ENCODE results near the gene ZNF598.

ZNF598 gene

GRCh38 chr16:1998852-1999801 lies 10.5 kb downstream of the ZNF598 start:
- Histone ChIP-seq H3K36me3 (ENCODE audit: low read length) (no peaks in the 10 kb centered on the region), H3K9me3 (ENCODE audit: insufficient read depth, low read length) (no peaks in the 10 kb centered on the region), H2AFZ (ENCODE audit: low read depth, low read length, severe bottlenecking) (no peak overlapping the region), H3K9me2 (replicated peaks; ENCODE audit: insufficient read depth, low read length) (no peaks in the 10 kb centered on the region), H4K20me1 (ENCODE audit: low read depth, low read length) (no peaks in the 10 kb centered on the region; the same call in 1 of the 2 replicates), H3F3A (ENCODE audit: insufficient read depth) (peaks cover 5% of the 10 kb centered on the region; the same call in 1 of the 2 replicates), H3K9ac (ENCODE audit: low read length) (no peak overlapping the region), H3K79me2 (ENCODE audit: insufficient read depth, low read length) (peaks cover 10% of the 10 kb centered on the region), H3K4me3 (ENCODE audit: insufficient read depth, low read length, poor library complexity, severe bottlenecking) (no peak overlapping the region), H3K27ac (ENCODE audit: low read depth, low read length) (no peak overlapping the region), H3K27me3 (ENCODE audit: low read length) (no peaks in the 10 kb centered on the region), H3K4me2 (ENCODE audit: low read depth, low read length, poor library complexity, severe bottlenecking) (no peak overlapping the region)
- TF ChIP-seq EZH2phosphoT487 (conservative IDR thresholded peaks at IDR 0.05; ENCODE audit: low read length) (no peak), CTCF (IDR thresholded peaks at IDR 0.05; ENCODE audit: insufficient read depth, low read length, poor library complexity, severe bottlenecking) (no peak)

GRCh38 chr16:1998360-1998835 lies 11.2 kb downstream of the ZNF598 start:
- Histone ChIP-seq H3K9me3 (ENCODE audit: insufficient read depth, low read length) (no peaks in the 10 kb centered on the region), H2AFZ (ENCODE audit: low read depth, low read length, severe bottlenecking) (no peak overlapping the region), H3F3A (ENCODE audit: insufficient read depth) (peaks cover 9% of the 10 kb centered on the region), H3K27me3 (ENCODE audit: low read length) (no peaks in the 10 kb centered on the region), H3K36me3 (ENCODE audit: low read length) (no peaks in the 10 kb centered on the region), H3K27ac (ENCODE audit: low read depth, low read length) (no peak overlapping the region), H3K4me3 (ENCODE audit: insufficient read depth, low read length, poor library complexity, severe bottlenecking) (no peak overlapping the region), H4K20me1 (ENCODE audit: low read depth, low read length) (no peaks in the 10 kb centered on the region; the same call in 1 of the 2 replicates), H3K4me2 (ENCODE audit: low read depth, low read length, poor library complexity, severe bottlenecking) (no peak overlapping the region), H3K9ac (ENCODE audit: low read length) (no peak overlapping the region), H3K9me2 (replicated peaks; ENCODE audit: insufficient read depth, low read length) (no peaks in the 10 kb centered on the region), H3K79me2 (ENCODE audit: insufficient read depth, low read length) (peaks cover 2% of the 10 kb centered on the region)
- TF ChIP-seq CTCF (IDR thresholded peaks at IDR 0.05; ENCODE audit: insufficient read depth, low read length, poor library complexity, severe bottlenecking) = no peak
- no peak for TF ChIP-seq EZH2phosphoT487 (conservative IDR thresholded peaks at IDR 0.05; ENCODE audit: low read length)

GRCh38 chr16:1997494-1998359 lies 11.9 kb downstream of the ZNF598 start:
- no peaks in the 10 kb centered on the region for H4K20me1 ChIP-seq (ENCODE audit: low read depth, low read length)
- H2AFZ ChIP-seq (ENCODE audit: low read depth, low read length, severe bottlenecking) = no peak overlapping the region
- peaks cover 9% of the 10 kb centered on the region for H3F3A ChIP-seq (ENCODE audit: insufficient read depth)
- H3K9ac ChIP-seq (ENCODE audit: low read length) = no peak overlapping the region
- no peaks in the 10 kb centered on the region for H3K36me3 ChIP-seq (ENCODE audit: low read length)
- H3K9me2 ChIP-seq (replicated peaks; ENCODE audit: insufficient read depth, low read length) = no peaks in the 10 kb centered on the region
- no peak overlapping the region for H3K4me3 ChIP-seq (ENCODE audit: insufficient read depth, low read length, poor library complexity, severe bottlenecking)
- H3K27me3 ChIP-seq (ENCODE audit: low read length) = no peaks in the 10 kb centered on the region
- no peak for TF ChIP-seq EZH2phosphoT487 (conservative IDR thresholded peaks at IDR 0.05; ENCODE audit: low read length)
- TF ChIP-seq CTCF (IDR thresholded peaks at IDR 0.05; ENCODE audit: insufficient read depth, low read length, poor library complexity, severe bottlenecking) = no peak
- H3K79me2 ChIP-seq (ENCODE audit: insufficient read depth, low read length) = no peaks in the 10 kb centered on the region
- no peak overlapping the region for H3K27ac ChIP-seq (ENCODE audit: low read depth, low read length)
- H3K9me3 ChIP-seq (ENCODE audit: insufficient read depth, low read length) = no peaks in the 10 kb centered on the region
- H3K4me2 ChIP-seq (ENCODE audit: low read depth, low read length, poor library complexity, severe bottlenecking) = no peak overlapping the region

Data from SU-DHL-6 (cell line).